ENCODE measurements around the gene HOXA11.

GRCh38 chr7:27209933-27210440 is 25.0 kb upstream of the HOXA11 start:
- TF ChIP-seq ISL1 (CRISPR knock-in tag; IDR thresholded peaks at IDR 0.05) (no peak), PPARA (CRISPR knock-in tag; IDR thresholded peaks at IDR 0.05; ENCODE audit: borderline replicate concordance) (no peak), TSHZ2 (CRISPR knock-in tag; IDR thresholded peaks at IDR 0.05) (no peak), ZNF70 (CRISPR knock-in tag; IDR thresholded peaks at IDR 0.05) (no peak), ZNF565 (CRISPR knock-in tag; conservative IDR thresholded peaks at IDR 0.05; ENCODE audit: low read depth) (no peak), POU6F1 (CRISPR knock-in tag; IDR thresholded peaks at IDR 0.05; ENCODE audit: borderline replicate concordance, low read depth) (no peak), ZFP3 (CRISPR knock-in tag; IDR thresholded peaks at IDR 0.05) (no peak)

All from SK-N-SH treated with all-trans-retinoic acid at 6 μM for 48 hours (cell line).